GM18526 (cell line): Measurements from ENCODE around the gene TTLL5.

ENCODE experiments used
- POLR2A ChIP-seq: IDR thresholded peaks from 3 replicates; pipeline ENCODE4 v1.6.1; 2011; ENCODE audit not compliant: insufficient read length; ENCODE audit errors: extremely low read depth

Gene TTLL5

DNA sequence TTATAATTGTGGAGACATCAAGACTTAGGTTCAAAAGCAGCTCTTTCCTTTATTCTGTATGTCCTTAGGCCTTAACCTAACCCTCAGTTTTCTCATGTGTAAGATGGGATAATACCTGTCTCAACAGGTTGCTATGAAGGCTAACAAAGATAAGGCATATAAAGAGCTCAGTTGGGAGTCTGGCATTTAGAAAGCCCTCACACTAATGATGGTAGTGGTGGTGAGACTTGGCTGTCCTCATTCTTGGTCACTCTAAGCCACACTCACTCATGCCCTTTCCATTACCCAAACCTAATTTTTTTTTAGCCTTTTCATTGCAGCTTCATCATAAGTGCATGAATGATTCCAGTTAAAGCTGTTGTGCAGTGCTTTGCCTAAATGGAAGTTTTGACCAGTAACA lies 183.4 kb downstream of the TTLL5 start:
- no peak for TF ChIP-seq POLR2A

GRCh38 chr14:75845136-75845804 lies 184.2 kb downstream of the TTLL5 start:
- TF ChIP-seq POLR2A = no peak

DNA sequence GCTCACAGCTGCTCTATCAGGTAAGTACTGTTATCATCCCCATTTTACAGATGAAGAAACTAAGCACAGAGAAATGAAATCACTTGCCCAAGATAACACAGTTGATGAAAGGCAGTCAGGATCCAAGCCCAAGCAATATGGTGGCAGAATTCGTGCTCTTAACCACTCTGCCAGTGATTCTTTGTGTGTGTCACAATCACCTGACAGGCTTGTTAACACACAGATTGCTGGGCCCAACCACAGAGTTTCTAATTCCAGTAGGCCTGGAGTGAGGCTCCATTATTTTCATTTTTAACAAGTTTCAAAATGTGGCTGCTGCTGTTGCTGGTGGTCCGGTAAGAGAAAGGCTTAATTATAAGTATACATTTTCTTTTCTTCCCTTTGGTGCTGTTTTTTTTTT lies 186.5 kb downstream of the TTLL5 start:
- no peak for TF ChIP-seq POLR2A

DNA sequence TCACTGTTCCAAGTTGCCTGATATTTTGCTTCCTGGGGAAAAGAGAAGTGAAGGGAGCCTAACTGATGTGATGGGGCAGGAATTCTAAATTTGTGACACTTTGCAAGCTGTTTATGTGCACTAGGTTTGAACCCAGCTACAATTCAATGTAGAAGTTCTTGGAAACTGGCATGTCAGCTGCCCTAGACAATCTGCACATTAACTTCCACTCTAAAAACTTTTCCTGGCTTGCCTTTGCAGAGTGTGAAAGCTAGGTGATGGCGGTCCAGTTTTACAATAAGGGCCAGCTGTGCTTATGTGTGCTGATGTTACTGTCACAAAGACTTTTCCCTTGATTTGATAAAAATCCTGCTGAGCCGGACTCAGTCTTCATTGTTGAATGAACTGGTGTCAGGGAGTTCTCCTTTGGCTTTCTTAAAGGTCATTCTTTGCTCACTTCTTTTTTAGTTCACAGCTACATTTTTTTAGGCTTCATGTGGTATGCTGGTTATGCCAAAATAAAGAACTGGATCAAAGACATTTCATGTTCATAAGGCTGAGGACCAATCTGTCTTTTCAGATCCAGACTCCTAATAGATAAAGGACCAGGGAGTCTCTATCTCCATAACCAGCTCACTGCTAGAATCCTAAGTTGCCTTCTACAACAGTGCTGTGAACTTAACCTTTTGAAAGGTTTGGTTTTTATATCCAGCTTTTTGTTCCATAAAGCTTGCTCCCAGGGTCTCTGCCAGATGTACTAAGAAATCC lies 187.3 kb downstream of the TTLL5 start:
- TF ChIP-seq POLR2A = no peak

DNA sequence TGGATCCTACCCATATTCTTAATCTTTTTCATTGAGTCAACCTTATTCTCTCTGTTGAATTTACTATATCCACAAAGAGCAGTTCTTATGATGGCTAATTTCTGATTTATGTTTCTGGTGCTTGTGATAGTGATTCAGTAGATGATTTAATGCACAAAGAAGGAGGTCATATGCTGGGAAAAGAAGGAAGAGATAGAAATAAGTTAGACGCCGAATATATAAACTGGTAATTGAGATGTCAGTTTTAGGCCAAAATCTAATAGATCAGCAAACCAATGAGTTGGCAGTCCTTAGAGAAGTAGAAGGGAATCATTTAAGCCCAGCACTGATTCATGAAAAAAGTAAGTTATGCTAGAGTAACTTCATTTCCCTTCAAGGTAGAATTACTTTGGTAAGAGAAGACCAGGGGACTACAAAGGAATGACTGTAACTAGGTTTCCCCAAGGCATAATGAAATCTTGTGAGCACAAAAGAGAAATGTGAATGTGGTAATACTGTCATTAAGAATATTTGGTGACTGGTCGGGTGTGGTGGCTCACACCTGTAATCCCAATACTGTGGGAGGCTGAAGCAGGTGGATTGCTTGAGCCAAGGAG lies 188.4 kb downstream of the TTLL5 start:
- no peak for TF ChIP-seq POLR2A

DNA sequence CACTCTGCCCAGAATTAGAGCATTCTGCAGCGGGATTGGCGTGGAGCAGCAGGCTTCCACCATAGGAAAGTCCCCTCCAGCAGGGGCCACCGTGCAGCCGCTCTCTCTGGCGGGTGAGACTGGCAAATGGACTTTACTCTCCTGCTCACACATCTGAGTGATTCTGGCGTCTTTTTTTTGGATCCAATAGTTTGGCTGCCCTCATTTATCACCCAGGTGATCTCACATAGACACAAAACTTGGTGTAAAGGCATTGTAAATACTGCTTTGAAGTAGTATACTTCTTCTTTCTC lies 190.5 kb downstream of the TTLL5 start:
- TF ChIP-seq POLR2A = no peak

- no peak for TF ChIP-seq POLR2A
Observed at GRCh38 chr14:75854111-75854799, 193.2 kb downstream of the TTLL5 start.

GRCh38 chr14:75857199-75857598 lies 196.2 kb downstream of the TTLL5 start:
- TF ChIP-seq POLR2A = no peak

DNA sequence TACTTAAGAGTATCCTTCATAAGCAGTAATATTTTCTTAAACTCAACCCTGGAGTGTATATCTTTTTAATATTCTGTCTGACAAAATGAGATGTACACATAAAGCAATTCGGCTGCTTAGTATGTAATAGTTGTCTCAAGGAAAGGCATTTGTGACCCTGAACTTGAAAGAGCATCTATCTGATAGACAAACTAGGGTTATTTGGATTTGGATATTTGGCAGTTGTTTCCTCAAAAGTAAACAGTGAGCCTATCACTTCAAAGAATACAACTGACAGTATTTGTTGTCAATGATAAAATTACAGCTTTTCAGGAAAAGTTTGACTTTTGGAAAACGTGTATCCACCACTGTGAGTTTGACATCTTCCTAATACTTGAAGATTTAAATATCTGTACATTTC lies 197.3 kb downstream of the TTLL5 start:
- TF ChIP-seq POLR2A = no peak

- TF ChIP-seq POLR2A = no peak
Observed at GRCh38 chr14:75859746-75860145, 198.7 kb downstream of the TTLL5 start.

DNA sequence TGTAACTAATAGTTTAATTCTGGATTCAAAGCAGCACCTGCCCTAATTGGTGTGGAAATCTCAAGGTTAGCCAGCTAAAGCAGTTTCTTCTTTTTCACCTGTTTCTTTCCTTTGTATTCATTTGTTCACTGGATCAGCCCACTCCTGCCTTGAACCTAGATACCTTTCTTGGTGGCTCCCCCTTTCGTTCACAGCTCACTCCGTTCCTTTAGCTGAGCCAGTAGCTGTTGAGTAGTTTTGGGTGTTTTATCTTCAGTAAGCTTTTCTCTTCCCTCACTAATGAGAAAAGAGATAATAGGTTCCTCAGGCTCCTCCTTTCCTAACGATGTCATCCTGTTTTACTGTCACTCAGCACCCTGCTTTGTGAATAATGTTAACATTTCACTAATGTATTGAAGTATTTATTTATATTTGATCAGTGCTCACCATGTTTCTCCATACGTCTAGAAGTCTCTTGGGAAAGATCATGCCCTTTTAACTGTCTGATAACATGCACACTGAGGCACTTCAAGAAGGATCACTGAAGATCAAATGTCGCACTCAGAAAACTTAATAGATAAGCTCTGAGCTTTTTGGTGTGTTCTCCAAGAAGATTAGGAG lies 199.6 kb downstream of the TTLL5 start:
- no peak for TF ChIP-seq POLR2A

- TF ChIP-seq POLR2A = no peak
Observed at GRCh38 chr14:75861161-75861621, 200.1 kb downstream of the TTLL5 start.

GRCh38 chr14:75863221-75863620 lies 202.2 kb downstream of the TTLL5 start:
- no peak for TF ChIP-seq POLR2A

DNA sequence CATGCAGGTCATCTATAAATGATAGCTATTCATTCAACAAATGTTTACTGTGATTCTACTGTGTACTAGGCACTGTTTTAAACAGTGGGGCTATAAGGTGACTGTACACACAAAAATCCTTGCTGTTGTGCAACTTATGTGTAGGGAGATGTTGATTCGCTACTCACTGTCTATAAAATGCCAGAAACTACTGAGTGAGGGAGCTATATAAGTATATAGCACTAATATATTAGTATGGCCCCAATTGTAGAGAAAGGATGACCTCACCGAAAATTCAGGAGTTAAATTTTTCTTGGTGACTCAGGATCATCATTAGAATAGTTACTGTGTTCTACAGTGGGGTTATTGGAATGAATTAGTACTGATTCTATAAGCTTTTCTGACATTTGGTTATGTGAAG lies 203.3 kb downstream of the TTLL5 start:
- no peak for TF ChIP-seq POLR2A

- TF ChIP-seq POLR2A = no peak
Observed at GRCh38 chr14:75865531-75865930, 204.5 kb downstream of the TTLL5 start.
